Astrocyte (in vitro differentiated cells and primary cell): Measurements from ENCODE around the gene STX16.

ENCODE experiments used
- EZH2 ChIP-seq: IDR thresholded peaks from 2 replicates; pipeline ENCODE4 v1.6.1; 2012; ENCODE audit warnings: mild to moderate bottlenecking, low read length, inconsistent platforms; ENCODE audit not compliant: insufficient read depth
- TF ChIP-seq, protein P1 (sequence below): IDR thresholded peaks from 2 replicates; pipeline ENCODE4 v1.5.1; 2011; ENCODE audit warnings: low read depth, mild to moderate bottlenecking, inconsistent platforms, low read length, moderate library complexity; ENCODE audit not compliant: insufficient read depth

DNA sequence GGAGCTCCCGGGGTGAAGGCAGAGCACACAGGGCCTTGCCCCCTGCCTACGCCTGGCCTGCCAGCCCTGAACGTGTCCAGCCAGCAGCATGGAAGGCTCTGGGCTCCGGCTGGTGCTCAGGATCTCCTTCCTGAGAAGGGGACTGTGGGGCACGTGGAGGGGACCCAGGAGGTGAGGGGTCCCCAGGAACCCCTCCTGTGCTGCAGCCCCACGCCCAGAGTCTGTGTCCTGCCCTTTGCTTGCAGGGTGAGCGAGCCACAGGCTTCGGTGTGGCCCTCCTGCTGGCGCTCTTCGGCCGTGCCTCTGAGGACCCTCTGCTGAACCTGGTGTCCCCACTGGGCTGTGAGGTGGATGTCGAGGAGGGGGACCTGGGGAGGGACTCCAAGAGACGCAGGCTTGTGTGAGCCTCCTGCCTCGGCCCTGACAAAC is 63.9 kb downstream of the STX16 start:
- TF ChIP-seq, protein P1, sequence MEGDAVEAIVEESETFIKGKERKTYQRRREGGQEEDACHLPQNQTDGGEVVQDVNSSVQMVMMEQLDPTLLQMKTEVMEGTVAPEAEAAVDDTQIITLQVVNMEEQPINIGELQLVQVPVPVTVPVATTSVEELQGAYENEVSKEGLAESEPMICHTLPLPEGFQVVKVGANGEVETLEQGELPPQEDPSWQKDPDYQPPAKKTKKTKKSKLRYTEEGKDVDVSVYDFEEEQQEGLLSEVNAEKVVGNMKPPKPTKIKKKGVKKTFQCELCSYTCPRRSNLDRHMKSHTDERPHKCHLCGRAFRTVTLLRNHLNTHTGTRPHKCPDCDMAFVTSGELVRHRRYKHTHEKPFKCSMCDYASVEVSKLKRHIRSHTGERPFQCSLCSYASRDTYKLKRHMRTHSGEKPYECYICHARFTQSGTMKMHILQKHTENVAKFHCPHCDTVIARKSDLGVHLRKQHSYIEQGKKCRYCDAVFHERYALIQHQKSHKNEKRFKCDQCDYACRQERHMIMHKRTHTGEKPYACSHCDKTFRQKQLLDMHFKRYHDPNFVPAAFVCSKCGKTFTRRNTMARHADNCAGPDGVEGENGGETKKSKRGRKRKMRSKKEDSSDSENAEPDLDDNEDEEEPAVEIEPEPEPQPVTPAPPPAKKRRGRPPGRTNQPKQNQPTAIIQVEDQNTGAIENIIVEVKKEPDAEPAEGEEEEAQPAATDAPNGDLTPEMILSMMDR, result no peak
- no peak for TF ChIP-seq EZH2
